Right ventricle myocardium inferior (tissue), 1 donor: Measurements from ENCODE around the gene TAF15. TPM values are rescaled to one million over a fixed set of nuclear protein-coding genes. Genes with fewer than 3 reads are reported as not detected.

Experiments
- ATAC-seq: fragments of 200-7000 bp; cut with Tn5 transposase; one replicate; pipeline ENCODE4 v1.9.1; 2020; ENCODE audit warnings: mild to moderate bottlenecking, moderate library complexity
- DNase-seq: peaks from one replicate; pipeline ENCODE4 v3.0.0; 2021; ENCODE audit errors: missing footprints
- intact Hi-C: fragments of 100-400 bp; cut with DNase I; formaldehyde crosslinking; loops from one replicate; pipeline ENCODE4 v1.11.0; 2022
- total RNA-seq: library from RNA; stranded (reverse); fragmentation: NEBNext Ultra II Directional; extraction: Animal tissue kit (Norgen Biotek cat#: 25700); gene quantifications from one replicate; pipeline ENCODE4 v1.2.1, GENCODE V29; 2021
- donor health status: DM: no; HTN: yes; CAD: no; lungs with severe emphysema.

Gene TAF15
- total RNA-seq, 1 donor from 2014 or later: 95.9 TPM

DNA sequence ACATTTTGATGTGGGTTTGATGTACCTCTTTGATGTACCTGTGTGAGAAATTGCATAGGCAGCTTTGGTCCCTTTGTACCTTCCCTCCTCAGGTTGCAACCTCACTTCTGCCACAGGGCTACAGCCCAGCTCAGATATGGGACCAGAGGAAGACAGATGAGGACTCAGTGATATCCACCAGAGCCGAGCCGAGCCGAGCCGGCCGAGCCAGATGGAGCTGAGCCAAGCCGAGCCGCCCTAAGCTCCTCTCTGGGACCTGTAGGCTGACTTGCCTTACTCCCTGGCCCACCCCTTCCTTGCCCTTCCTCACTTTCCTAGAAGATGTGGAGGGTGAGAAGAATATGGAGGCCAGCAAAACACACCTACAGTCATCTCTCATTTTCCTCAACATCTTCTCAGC lies 55.6 kb downstream of the TAF15 start:
- intact Hi-C loops: no loop called here
- ATAC-seq: no peak
- DNase-seq: no peak

GRCh38 chr17:35865412-35866340 lies 56.4 kb downstream of the TAF15 start:
- intact Hi-C loops: no loop called here
- ATAC-seq (no peak), DNase-seq (no peak)

DNA sequence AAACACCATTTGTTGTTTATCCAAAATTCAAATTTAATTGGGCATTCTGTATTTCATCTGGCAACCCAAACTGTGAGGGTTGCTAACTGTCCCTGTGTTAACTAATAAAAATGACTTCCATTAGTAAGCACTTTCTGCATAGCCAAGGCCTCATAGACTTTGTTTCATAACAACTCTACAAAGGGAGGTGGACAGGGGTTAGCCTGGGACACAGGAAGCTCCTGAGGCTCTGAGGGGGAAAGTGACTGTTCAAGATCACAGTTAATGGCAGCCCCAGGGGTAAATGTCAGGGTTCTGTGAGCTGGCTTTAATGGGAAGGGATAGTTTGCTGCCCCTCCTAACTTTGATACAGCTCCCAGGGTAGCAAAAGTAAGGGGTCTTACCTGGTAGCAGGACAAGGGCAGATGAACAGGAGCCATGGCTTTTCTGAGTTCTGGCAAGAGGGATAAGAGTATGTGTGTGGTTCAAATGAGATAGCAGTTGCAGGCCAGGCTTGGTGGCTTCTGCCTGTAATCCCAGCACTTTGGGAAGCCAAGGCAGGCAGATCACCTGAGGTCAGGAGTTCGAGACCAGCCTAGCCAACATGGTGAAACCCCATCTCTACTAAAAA lies 57.2 kb downstream of the TAF15 start:
- ATAC-seq (no peak), DNase-seq (no peak)
- intact Hi-C loops: no loop called here

GRCh38 chr17:35867574-35867973 lies 58.3 kb downstream of the TAF15 start:
- intact Hi-C loops: no loop called here
- no peak for ATAC-seq
- no peak for DNase-seq

DNA sequence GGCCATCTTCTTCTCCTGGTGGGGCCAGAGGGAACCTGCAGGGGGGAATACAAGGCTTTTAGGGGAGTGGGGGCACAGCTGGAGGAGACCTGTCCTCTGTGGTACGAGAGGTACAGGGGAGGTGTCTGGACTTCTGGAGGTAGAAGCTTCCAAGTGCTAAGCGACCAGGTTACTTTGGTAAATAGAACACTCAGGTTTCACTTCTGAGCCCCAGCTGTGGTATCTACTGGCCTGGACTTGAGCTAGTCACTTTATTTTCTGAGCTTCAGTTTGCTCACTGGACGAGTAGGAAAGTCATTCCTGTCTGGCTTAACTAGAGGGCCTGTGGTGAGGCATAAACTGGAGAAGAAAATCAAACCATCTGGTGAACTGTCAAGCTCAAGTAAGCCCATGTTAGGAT lies 59.5 kb downstream of the TAF15 start, which contains the start of gene HEATR9:
Gene HEATR9 (minus strand): TSS at position 155 of the 400 bp plus-strand sequence. CDS start 149 bp downstream, at position 6.
- intact Hi-C loops: no loop called here
- ATAC-seq: no peak
- DNase-seq: no peak

- intact Hi-C loops: no loop called here
- ATAC-seq (no peak), DNase-seq (no peak)
Observed at GRCh38 chr17:35870906-35871819, 61.9 kb downstream of the TAF15 start.

DNA sequence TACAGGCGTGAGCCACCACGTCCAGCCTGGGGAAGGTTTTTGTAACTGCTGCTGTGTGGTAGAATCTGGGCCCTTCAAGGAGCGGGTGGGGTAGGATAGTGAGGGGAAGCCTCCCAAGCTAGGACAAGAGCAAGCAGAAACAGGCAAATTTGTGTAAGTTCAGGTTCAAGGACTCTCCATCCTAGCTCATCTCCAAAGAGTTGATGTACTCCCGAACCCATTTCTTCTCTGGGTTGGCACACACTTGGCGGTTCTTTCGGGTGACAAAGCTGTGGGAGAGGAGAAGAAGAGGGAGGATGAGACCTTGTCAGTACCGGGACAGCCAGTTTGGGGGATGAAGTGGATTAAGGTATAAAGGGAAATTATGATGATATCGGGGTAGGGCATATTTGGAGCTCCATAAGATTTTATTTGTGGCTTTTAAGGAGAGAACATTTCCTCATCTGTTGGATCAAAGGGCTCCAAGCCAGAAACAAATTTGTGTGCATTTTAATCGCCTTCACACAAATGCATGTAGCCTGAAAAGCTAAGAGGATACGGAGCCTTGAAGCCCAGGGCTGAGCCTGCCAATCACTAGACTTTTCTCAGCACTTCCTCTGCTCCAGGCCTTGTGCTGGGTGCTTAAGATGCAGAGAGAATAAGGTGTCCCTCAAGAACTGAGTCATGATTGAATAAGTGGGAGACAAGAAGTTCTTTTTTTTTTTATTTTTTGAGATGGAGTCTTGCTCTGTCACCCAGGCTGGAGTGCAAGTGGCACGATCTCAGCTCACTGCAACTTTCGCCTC lies 63.1 kb downstream of the TAF15 start:
- ATAC-seq (no peak), DNase-seq (no peak)
- intact Hi-C loops: no loop called here

- DNase-seq (no peak), ATAC-seq (no peak)
- intact Hi-C loops: no loop called here
Observed at GRCh38 chr17:35875072-35875799, 66.0 kb downstream of the TAF15 start.

GRCh38 chr17:35875800-35876139 lies 66.5 kb downstream of the TAF15 start:
- no peak for ATAC-seq
- DNase-seq: no peak
- intact Hi-C loops: no loop called here

DNA sequence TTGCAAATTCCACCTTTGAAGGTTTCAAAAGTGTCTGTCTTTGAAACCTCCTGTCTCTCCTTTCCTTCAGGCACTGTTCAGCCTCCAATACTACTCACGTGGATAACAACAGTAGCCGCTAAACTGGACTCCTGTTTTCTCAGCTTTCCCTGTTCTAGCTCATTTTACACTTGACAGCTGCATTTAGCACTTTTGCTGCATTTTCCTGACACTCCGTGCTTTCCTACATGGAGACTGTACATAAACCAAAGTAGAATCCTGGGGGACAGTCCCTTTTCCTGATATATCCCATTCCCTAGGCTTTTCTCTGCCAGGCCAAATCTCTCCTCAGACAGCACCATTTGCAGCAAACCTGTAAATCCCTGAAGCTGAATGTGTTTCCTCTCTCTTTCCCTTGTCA lies 67.2 kb downstream of the TAF15 start:
- ATAC-seq: no peak
- DNase-seq: no peak
- intact Hi-C loops: no loop called here

DNA sequence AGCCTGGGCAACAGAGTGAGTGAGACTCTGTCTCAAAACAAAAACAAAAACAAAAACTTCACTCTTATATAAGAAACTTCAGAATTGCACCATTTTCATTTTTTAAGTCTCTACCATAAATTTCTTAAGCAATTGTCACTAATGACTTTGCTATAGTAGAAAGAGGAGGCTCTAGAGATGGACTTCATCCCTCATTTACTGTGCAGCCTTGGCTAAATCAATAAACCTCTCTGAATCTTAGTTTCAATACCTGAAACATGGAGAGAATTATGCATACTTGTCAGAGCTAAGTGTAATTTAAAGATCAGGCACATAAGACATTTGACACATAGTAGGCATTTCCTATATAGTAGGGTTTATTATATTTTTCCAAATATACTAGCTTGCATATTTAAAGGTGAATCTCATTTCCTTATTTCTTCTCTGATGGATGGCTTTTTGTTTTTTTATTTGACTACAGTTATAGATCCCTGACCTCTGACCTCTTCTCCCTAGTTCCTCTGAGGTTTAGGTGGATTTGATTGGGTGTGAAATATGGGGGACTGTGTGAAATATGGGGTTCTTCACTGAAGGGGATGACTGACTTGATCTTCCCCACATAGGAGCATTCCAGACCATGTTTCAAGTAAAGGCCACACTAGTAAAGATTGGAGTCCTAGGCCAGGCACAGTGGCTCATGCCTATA lies 68.2 kb downstream of the TAF15 start:
- intact Hi-C loops: no loop called here
- no peak for DNase-seq
- ATAC-seq: no peak

- intact Hi-C loops: no loop called here
- no peak for ATAC-seq
- DNase-seq: no peak
Observed at GRCh38 chr17:35878361-35878760, 69.1 kb downstream of the TAF15 start.

- intact Hi-C loops: no loop called here
- ATAC-seq (no peak), DNase-seq (no peak)
Observed at GRCh38 chr17:35879773-35880654, 70.7 kb downstream of the TAF15 start, which contains the start of gene CCL5. Gene CCL5, minus strand, starts transcription at chr17:35880360.

GRCh38 chr17:35889241-35889640 lies 80.0 kb downstream of the TAF15 start:
- DNase-seq (no peak), ATAC-seq (no peak)
- intact Hi-C loops: no loop called here

GRCh38 chr17:35889818-35890773 lies 80.8 kb downstream of the TAF15 start:
- ATAC-seq: peak; percentile 37
- intact Hi-C loops: no loop called here
- DNase-seq: no peak
